HepG2 (cell line): ENCODE results near the gene MAPK8IP1. TPM values are rescaled to one million over a fixed set of nuclear protein-coding genes. Genes with fewer than 3 reads are reported as not detected.

ENCODE experiments used
- MAFF ChIP-seq: IDR thresholded peaks from 2 replicates; pipeline ENCODE4 v1.6.1; 2011; ENCODE audit warnings: low read depth, low read length, improper control_type of control experiment
- MAFK ChIP-seq, 2 experiments: IDR thresholded peaks in 1 of 2; conservative IDR thresholded peaks in 1 of 2; 2 replicates each; pipeline ENCODE4 v1.6.1; 2011; ENCODE audit warnings: improper control_type of control experiment in 2 of 2, low read length in 2 of 2
- RAD21 ChIP-seq: fragments of 450-650 bp; formaldehyde crosslinking; IDR thresholded peaks from 2 replicates; pipeline ENCODE4 v1.5.0; 2020; ENCODE audit warnings: mild to moderate bottlenecking
- STAG1 ChIP-seq: sonication (generic); formaldehyde crosslinking; IDR thresholded peaks from 2 replicates; pipeline ENCODE4 v1.4.0; 2020; ENCODE audit warnings: missing genetic modification reagents
- ZC3H4 ChIP-seq: sonication (generic); formaldehyde crosslinking; IDR thresholded peaks from 2 replicates; pipeline ENCODE4 v1.4.0; 2020; ENCODE audit warnings: missing genetic modification reagents, borderline replicate concordance
- ZHX1 ChIP-seq: sonication (generic); formaldehyde crosslinking; IDR thresholded peaks from 2 replicates; pipeline ENCODE4 v1.8.1; 2022; ENCODE audit warnings: low read depth, mild to moderate bottlenecking, missing genetic modification reagents
- ZNF234 ChIP-seq: sonication (generic); formaldehyde crosslinking; conservative IDR thresholded peaks from 2 replicates; pipeline ENCODE4 v1.5.1; 2020; ENCODE audit warnings: mild to moderate bottlenecking, missing genetic modification reagents
- ZNF790 ChIP-seq: sonication (generic); formaldehyde crosslinking; IDR thresholded peaks from 2 replicates; pipeline ENCODE4 v1.8.0; 2022; ENCODE audit warnings: missing genetic modification reagents, mild to moderate bottlenecking, borderline replicate concordance
- polyA plus RNA-seq, 8 experiments: library from polyadenylated mRNA; depleted of rRNA in 3 of 8; stranded (reverse) in 7 of 8; unstranded in 1 of 8; fragments of >200 nt; fragmentation: Illumina TruSeq in 4 of 8; extraction: Trizol in 4 of 8; gene quantifications; 2 replicates each; pipeline versions ENCODE4 v1.2.1 to v1.2.3, GENCODE V29; 2011 to 2016; ENCODE audit warnings: low read depth in 4 of 8, missing spikeins in 1 of 8, mixed read lengths in 1 of 8; ENCODE audit not compliant: insufficient read depth in 1 of 8
- total RNA-seq, 5 experiments: library from RNA; depleted of rRNA; stranded (reverse); fragments of >200 nt; fragmentation: Illumina TruSeq; extraction: Trizol; gene quantifications; 2 replicates each; pipeline ENCODE4 v1.2.3, GENCODE V29; 2016; ENCODE audit warnings: low read depth in 1 of 5
- TF ChIP-seq, protein P1 (sequence below): sonication (generic); formaldehyde crosslinking; IDR thresholded peaks from 2 replicates; pipeline ENCODE4 v1.9.0; 2022; ENCODE audit warnings: missing genetic modification reagents, mild to moderate bottlenecking, borderline replicate concordance
- TF ChIP-seq, protein P2 (sequence below): sonication (generic); formaldehyde crosslinking; conservative IDR thresholded peaks from 2 replicates; pipeline ENCODE4 v1.4.0; 2020; ENCODE audit warnings: mild to moderate bottlenecking, missing genetic modification reagents, moderate library complexity
- TF ChIP-seq, protein P3 (sequence below): sonication (generic); formaldehyde crosslinking; IDR thresholded peaks from 2 replicates; pipeline ENCODE4 v1.5.0; 2020; ENCODE audit warnings: mild to moderate bottlenecking, missing genetic modification reagents, moderate library complexity

MAPK8IP1 gene
- total and polyA plus RNA-seq, 2 of the 13 experiments (the other 11 are each of a cell fraction or from before 2014, with no cell fraction given), result 2.2 to 4.2 TPM

- TF ChIP-seq, protein P1, sequence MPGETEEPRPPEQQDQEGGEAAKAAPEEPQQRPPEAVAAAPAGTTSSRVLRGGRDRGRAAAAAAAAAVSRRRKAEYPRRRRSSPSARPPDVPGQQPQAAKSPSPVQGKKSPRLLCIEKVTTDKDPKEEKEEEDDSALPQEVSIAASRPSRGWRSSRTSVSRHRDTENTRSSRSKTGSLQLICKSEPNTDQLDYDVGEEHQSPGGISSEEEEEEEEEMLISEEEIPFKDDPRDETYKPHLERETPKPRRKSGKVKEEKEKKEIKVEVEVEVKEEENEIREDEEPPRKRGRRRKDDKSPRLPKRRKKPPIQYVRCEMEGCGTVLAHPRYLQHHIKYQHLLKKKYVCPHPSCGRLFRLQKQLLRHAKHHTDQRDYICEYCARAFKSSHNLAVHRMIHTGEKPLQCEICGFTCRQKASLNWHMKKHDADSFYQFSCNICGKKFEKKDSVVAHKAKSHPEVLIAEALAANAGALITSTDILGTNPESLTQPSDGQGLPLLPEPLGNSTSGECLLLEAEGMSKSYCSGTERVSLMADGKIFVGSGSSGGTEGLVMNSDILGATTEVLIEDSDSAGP, result 0 out of 2 replicates have a peak, but pooled peaks have one; percentile 14
- TF ChIP-seq, protein P2, sequence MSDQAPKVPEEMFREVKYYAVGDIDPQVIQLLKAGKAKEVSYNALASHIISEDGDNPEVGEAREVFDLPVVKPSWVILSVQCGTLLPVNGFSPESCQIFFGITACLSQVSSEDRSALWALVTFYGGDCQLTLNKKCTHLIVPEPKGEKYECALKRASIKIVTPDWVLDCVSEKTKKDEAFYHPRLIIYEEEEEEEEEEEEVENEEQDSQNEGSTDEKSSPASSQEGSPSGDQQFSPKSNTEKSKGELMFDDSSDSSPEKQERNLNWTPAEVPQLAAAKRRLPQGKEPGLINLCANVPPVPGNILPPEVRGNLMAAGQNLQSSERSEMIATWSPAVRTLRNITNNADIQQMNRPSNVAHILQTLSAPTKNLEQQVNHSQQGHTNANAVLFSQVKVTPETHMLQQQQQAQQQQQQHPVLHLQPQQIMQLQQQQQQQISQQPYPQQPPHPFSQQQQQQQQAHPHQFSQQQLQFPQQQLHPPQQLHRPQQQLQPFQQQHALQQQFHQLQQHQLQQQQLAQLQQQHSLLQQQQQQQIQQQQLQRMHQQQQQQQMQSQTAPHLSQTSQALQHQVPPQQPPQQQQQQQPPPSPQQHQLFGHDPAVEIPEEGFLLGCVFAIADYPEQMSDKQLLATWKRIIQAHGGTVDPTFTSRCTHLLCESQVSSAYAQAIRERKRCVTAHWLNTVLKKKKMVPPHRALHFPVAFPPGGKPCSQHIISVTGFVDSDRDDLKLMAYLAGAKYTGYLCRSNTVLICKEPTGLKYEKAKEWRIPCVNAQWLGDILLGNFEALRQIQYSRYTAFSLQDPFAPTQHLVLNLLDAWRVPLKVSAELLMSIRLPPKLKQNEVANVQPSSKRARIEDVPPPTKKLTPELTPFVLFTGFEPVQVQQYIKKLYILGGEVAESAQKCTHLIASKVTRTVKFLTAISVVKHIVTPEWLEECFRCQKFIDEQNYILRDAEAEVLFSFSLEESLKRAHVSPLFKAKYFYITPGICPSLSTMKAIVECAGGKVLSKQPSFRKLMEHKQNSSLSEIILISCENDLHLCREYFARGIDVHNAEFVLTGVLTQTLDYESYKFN, result no peak
- TF ChIP-seq, protein P3, sequence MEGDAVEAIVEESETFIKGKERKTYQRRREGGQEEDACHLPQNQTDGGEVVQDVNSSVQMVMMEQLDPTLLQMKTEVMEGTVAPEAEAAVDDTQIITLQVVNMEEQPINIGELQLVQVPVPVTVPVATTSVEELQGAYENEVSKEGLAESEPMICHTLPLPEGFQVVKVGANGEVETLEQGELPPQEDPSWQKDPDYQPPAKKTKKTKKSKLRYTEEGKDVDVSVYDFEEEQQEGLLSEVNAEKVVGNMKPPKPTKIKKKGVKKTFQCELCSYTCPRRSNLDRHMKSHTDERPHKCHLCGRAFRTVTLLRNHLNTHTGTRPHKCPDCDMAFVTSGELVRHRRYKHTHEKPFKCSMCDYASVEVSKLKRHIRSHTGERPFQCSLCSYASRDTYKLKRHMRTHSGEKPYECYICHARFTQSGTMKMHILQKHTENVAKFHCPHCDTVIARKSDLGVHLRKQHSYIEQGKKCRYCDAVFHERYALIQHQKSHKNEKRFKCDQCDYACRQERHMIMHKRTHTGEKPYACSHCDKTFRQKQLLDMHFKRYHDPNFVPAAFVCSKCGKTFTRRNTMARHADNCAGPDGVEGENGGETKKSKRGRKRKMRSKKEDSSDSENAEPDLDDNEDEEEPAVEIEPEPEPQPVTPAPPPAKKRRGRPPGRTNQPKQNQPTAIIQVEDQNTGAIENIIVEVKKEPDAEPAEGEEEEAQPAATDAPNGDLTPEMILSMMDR (CRISPR knock-in tag), result peak; percentile 83
- peak; percentile 69 for TF ChIP-seq RAD21 (CRISPR knock-in tag)
- TF ChIP-seq STAG1 (CRISPR knock-in tag), result peak; percentile 79
- no peak for TF ChIP-seq ZHX1 (CRISPR knock-in tag)
- TF ChIP-seq MAFK (conservative IDR thresholded peaks at IDR 0.05 in 1 of 2, IDR thresholded peaks at IDR 0.05 in 1 of 2; ENCODE audit: low read length in 2 of 2), result peak; percentile 63 to 80; a peak in 3 of 4 replicates
- no peak for TF ChIP-seq ZC3H4 (CRISPR knock-in tag)
- TF ChIP-seq ZNF790, result no peak
- TF ChIP-seq ZNF234, result no peak
- peak; percentile 66 for TF ChIP-seq MAFF
- TF ChIP-seq, all 625 proteins: peak for 8
These were observed 12.6 kb upstream of the MAPK8IP1 start (continued) for GRCh38 chr11:45872651-45873356.
